H9 (cell line): Measurements from ENCODE around the gene TMEM176B. TPM values are rescaled to one million over a fixed set of nuclear protein-coding genes. Genes with fewer than 3 reads are reported as not detected.

ENCODE experiments used
- DNase-seq: peaks from one replicate; pipeline ENCODE4 v3.0.0-alpha.2; 2017
- H2AFZ ChIP-seq: one replicate; pipeline ENCODE4 v1.6.1; 2013; ENCODE audit warnings: mild to moderate bottlenecking, low read length, control low read depth, moderate library complexity
- H2AK5ac ChIP-seq: 2 replicates; pipeline ENCODE4 v1.6.1; 2013; ENCODE audit warnings: low read length, control low read depth, mixed read lengths; ENCODE audit not compliant: insufficient read length
- H2BK120ac ChIP-seq: one replicate; pipeline ENCODE4 v1.6.1; 2013; ENCODE audit warnings: low read depth, mild to moderate bottlenecking, low read length, control low read depth, inconsistent platforms; ENCODE audit not compliant: poor library complexity, severe bottlenecking
- H2BK12ac ChIP-seq: 2 replicates; pipeline ENCODE4 v1.6.1; 2013; ENCODE audit warnings: low read length, control low read depth, mixed read lengths, low read depth; ENCODE audit not compliant: insufficient read length
- H2BK15ac ChIP-seq: 2 replicates; pipeline ENCODE4 v1.6.1; 2013; ENCODE audit warnings: low read depth, low read length, control low read depth
- H2BK20ac ChIP-seq: one replicate; pipeline ENCODE4 v1.6.1; 2013; ENCODE audit warnings: low read depth, mild to moderate bottlenecking, low read length, control low read depth, inconsistent platforms; ENCODE audit not compliant: poor library complexity, severe bottlenecking
- H2BK5ac ChIP-seq: 2 replicates; pipeline ENCODE4 v1.6.1; 2013; ENCODE audit warnings: low read length, control low read depth, mixed read lengths; ENCODE audit not compliant: insufficient read length
- H3K14ac ChIP-seq: 2 replicates; pipeline ENCODE4 v1.6.1; 2013; ENCODE audit warnings: low read length, control low read depth; ENCODE audit not compliant: insufficient read depth
- H3K18ac ChIP-seq: 2 replicates; pipeline ENCODE4 v1.6.1; 2013; ENCODE audit warnings: low read depth, mild to moderate bottlenecking, mixed read lengths, low read length, control low read depth; ENCODE audit not compliant: insufficient read length
- H3K23ac ChIP-seq: 2 replicates; pipeline ENCODE4 v1.6.1; 2013; ENCODE audit warnings: low read length, control low read depth, mixed read lengths, low read depth; ENCODE audit not compliant: insufficient read length
- H3K23me2 ChIP-seq: 2 replicates; pipeline ENCODE4 v1.6.1; 2013; ENCODE audit warnings: low read depth, mild to moderate bottlenecking, mixed read lengths, low read length, control low read depth; ENCODE audit not compliant: insufficient read length, poor library complexity, severe bottlenecking
- H3K27ac ChIP-seq: 2 replicates; pipeline ENCODE4 v1.5.1; 2013; ENCODE audit warnings: low read length, control low read depth, mixed read lengths, low read depth; ENCODE audit not compliant: insufficient read length
- H3K27me3 ChIP-seq: 2 replicates; pipeline ENCODE4 v1.6.1; 2013; ENCODE audit warnings: low read length, control low read depth, inconsistent platforms; ENCODE audit not compliant: insufficient read depth
- H3K4ac ChIP-seq: 2 replicates; pipeline ENCODE4 v1.6.1; 2013; ENCODE audit warnings: low read depth, mild to moderate bottlenecking, control low read depth, inconsistent platforms, low read length, moderate library complexity
- H3K4me1 ChIP-seq: 2 replicates; pipeline ENCODE4 v1.6.1; 2013; ENCODE audit warnings: low read length, control low read depth, inconsistent platforms; ENCODE audit not compliant: insufficient read depth
- H3K4me2 ChIP-seq: 2 replicates; pipeline ENCODE4 v1.6.1; 2013; ENCODE audit warnings: low read length, control low read depth, mixed read lengths; ENCODE audit not compliant: insufficient read length, insufficient read depth
- H3K56ac ChIP-seq: 2 replicates; pipeline ENCODE4 v1.6.1; 2013; ENCODE audit warnings: low read depth, mild to moderate bottlenecking, mixed read lengths, low read length, control low read depth; ENCODE audit not compliant: insufficient read length
- H3K79me1 ChIP-seq: 2 replicates; pipeline ENCODE4 v1.6.1; 2013; ENCODE audit warnings: low read depth, mild to moderate bottlenecking, moderate library complexity, low read length, control low read depth, inconsistent platforms; ENCODE audit not compliant: insufficient read depth, poor library complexity, severe bottlenecking
- H3K79me2 ChIP-seq: 2 replicates; pipeline ENCODE4 v1.6.1; 2013; ENCODE audit warnings: low read length, control low read depth, inconsistent platforms; ENCODE audit not compliant: insufficient read depth
- H3K9ac ChIP-seq: 2 replicates; pipeline ENCODE4 v1.6.1; 2013; ENCODE audit warnings: low read length, control low read depth, mixed read lengths; ENCODE audit not compliant: insufficient read length; ENCODE audit errors: extremely low read depth
- H3K9me3 ChIP-seq: one replicate; pipeline ENCODE4 v1.6.1; 2013; ENCODE audit warnings: low read depth, low read length, inconsistent platforms; ENCODE audit not compliant: control insufficient read depth
- H3T11ph ChIP-seq: one replicate; pipeline ENCODE4 v1.6.1; 2013; ENCODE audit warnings: mild to moderate bottlenecking, low read length, control low read depth, inconsistent platforms
- H4K20me1 ChIP-seq: one replicate; pipeline ENCODE4 v1.6.1; 2013; ENCODE audit not compliant: control insufficient read depth, insufficient read length, insufficient read depth
- H4K5ac ChIP-seq: 2 replicates; pipeline ENCODE4 v1.6.1; 2013; ENCODE audit warnings: low read depth, mild to moderate bottlenecking, mixed read lengths, low read length, control low read depth; ENCODE audit not compliant: insufficient read length
- H4K8ac ChIP-seq: replicated peaks from 2 replicates; pipeline ENCODE4 v1.6.1; 2013; ENCODE audit warnings: low read length, control low read depth, mixed read lengths, low read depth; ENCODE audit not compliant: insufficient read length
- H4K91ac ChIP-seq: 2 replicates; pipeline ENCODE4 v1.6.1; 2013; ENCODE audit warnings: low read depth, mild to moderate bottlenecking, moderate library complexity, mixed read lengths, low read length, control low read depth; ENCODE audit not compliant: insufficient read length
- H3K27ac Mint-ChIP-seq, 3 experiments: 2 replicates in 2 of 3; 3 replicates in 1 of 3; pipeline ENCODE4 v1.8.0; 2020 to 2021; ENCODE audit warnings: mixed read lengths in 3 of 3, mild to moderate bottlenecking in 1 of 3, moderate library complexity in 1 of 3
- H3K27me3 Mint-ChIP-seq: 2 replicates; pipeline ENCODE4 v1.8.0; 2021; ENCODE audit warnings: low read depth, mild to moderate bottlenecking, moderate library complexity, mixed read lengths
- H3K36me3 Mint-ChIP-seq, 3 experiments: 2 replicates in 2 of 3; 3 replicates in 1 of 3; pipeline ENCODE4 v1.8.0; 2020 to 2021; ENCODE audit warnings: low read depth in 3 of 3, mixed read lengths in 3 of 3; ENCODE audit not compliant: insufficient read depth in 1 of 3
- H3K4me1 Mint-ChIP-seq, 2 experiments: 2 replicates each; pipeline ENCODE4 v1.8.0; 2020; ENCODE audit warnings: mixed read lengths in 2 of 2
- H3K4me3 Mint-ChIP-seq, 2 experiments: 2 replicates in 1 of 2; 3 replicates in 1 of 2; pipeline ENCODE4 v1.8.0; 2020 to 2021; ENCODE audit warnings: mild to moderate bottlenecking in 2 of 2, mixed read lengths in 2 of 2, moderate library complexity in 1 of 2
- H3K9me3 Mint-ChIP-seq, 2 experiments: 2 replicates in 1 of 2; 3 replicates in 1 of 2; pipeline ENCODE4 v1.8.0; 2020; ENCODE audit warnings: mild to moderate bottlenecking in 2 of 2, mixed read lengths in 2 of 2, moderate library complexity in 1 of 2
- WGBS: extraction: QIAGEN DNeasy Blood & Tissue Kit; methylation state at CpG from one replicate; pipeline ENCODE4 v1.1.7; 2013; ENCODE audit warnings: missing lambda C conversion rate, low lambda C conversion rate, mixed read lengths; ENCODE audit not compliant: insufficient read length; ENCODE audit errors: extremely low coverage; 5-methylcytosine and 5-hydroxymethylcytosine counted together
- total RNA-seq: library from RNA; stranded (reverse); gene quantifications from 2 replicates; pipeline ENCODE4 v1.2.1, GENCODE V29; 2021
- TF ChIP-seq, protein P1 (sequence below): fragments of 200-600 bp; sonication (generic); conservative IDR thresholded peaks from 3 replicates; pipeline ENCODE4 v1.8.0; 2021; ENCODE audit warnings: antibody characterized with exemption, mild to moderate bottlenecking

The TMEM176B gene
- total RNA-seq, 1 experiment from 2014 or later, result 0.85 TPM

DNA sequence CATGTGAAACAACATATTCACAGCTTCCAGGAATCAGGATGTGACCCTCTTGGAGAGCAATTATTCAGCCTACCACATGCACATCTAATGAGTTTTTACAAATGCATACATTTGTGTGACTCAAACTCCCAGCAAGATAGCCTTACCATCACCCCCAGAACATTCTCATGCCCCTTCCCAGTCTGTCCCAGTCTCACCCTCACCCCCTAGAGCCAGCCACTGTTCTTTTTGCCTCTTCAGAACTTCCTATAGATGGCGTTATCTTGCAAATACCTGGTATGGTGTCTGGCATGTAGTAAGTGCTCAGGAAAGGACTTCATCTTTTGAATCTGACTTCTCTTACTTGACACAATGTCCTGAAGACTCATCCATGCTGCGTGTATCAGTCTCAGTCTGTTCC, 28.2 kb upstream of the TMEM176B start:
- WGBS, result no CpG with 5 or more reads among the region's 2 CpGs

More for the DNA sequence above, 28.2 kb upstream of the TMEM176B start:
- no peak overlapping the region for H4K91ac ChIP-seq
- no peak overlapping the region for H3K14ac ChIP-seq
- H3K79me2 ChIP-seq, result no peaks in the 10 kb centered on the region
- no peak overlapping the region for H3K9ac ChIP-seq
- TF ChIP-seq, protein P1, sequence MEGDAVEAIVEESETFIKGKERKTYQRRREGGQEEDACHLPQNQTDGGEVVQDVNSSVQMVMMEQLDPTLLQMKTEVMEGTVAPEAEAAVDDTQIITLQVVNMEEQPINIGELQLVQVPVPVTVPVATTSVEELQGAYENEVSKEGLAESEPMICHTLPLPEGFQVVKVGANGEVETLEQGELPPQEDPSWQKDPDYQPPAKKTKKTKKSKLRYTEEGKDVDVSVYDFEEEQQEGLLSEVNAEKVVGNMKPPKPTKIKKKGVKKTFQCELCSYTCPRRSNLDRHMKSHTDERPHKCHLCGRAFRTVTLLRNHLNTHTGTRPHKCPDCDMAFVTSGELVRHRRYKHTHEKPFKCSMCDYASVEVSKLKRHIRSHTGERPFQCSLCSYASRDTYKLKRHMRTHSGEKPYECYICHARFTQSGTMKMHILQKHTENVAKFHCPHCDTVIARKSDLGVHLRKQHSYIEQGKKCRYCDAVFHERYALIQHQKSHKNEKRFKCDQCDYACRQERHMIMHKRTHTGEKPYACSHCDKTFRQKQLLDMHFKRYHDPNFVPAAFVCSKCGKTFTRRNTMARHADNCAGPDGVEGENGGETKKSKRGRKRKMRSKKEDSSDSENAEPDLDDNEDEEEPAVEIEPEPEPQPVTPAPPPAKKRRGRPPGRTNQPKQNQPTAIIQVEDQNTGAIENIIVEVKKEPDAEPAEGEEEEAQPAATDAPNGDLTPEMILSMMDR, result peak; percentile 40; the same call in 2 of the 3 replicates
- no peak overlapping the region for H3K18ac ChIP-seq
- H3K9me3 ChIP-seq, result no peaks in the 10 kb centered on the region
- no peak for DNase-seq
- no peak overlapping the region for H3T11ph ChIP-seq
- no peaks in the 10 kb centered on the region for H4K20me1 ChIP-seq
- no peak overlapping the region for H3K4ac ChIP-seq
- H3K23me2 ChIP-seq, result no peaks in the 10 kb centered on the region
- no peak overlapping the region for H3K27ac Mint-ChIP-seq
- no peak overlapping the region for H3K56ac ChIP-seq
- H3K4me3 Mint-ChIP-seq, result no peak overlapping the region
- H2BK20ac ChIP-seq, result no peak overlapping the region
- no peak overlapping the region for H2BK5ac ChIP-seq
- H2AK5ac ChIP-seq, result no peak overlapping the region
- no peak overlapping the region for H3K27ac ChIP-seq
- peaks cover 4 to 7% of the 10 kb centered on the region in 2 experiments; a peak in 3 of 4 replicates for H3K4me1 Mint-ChIP-seq
- H4K8ac ChIP-seq, result no peak overlapping the region
- peaks cover 42% of the 10 kb centered on the region for H3K27me3 Mint-ChIP-seq
- H2AFZ ChIP-seq, result no peak overlapping the region
- no peak overlapping the region for H3K4me2 ChIP-seq
- no peak overlapping the region for H3K23ac ChIP-seq
- H3K27me3 ChIP-seq, result no peaks in the 10 kb centered on the region
- H3K79me1 ChIP-seq, result no peaks in the 10 kb centered on the region
- no peaks in the 10 kb centered on the region for H3K36me3 Mint-ChIP-seq
- no peaks in the 10 kb centered on the region; a peak in 1 of 5 replicates for H3K9me3 Mint-ChIP-seq
- no peak overlapping the region for H2BK15ac ChIP-seq
- no peaks in the 10 kb centered on the region for H3K4me1 ChIP-seq
- H2BK12ac ChIP-seq, result no peak overlapping the region
- no peak overlapping the region for H2BK120ac ChIP-seq
- no peak overlapping the region for H4K5ac ChIP-seq
